IMR-90 (cell line): ENCODE measurements around the gene AMN. TPM values are rescaled to one million over a fixed set of nuclear protein-coding genes. Genes with fewer than 3 reads are reported as not detected.
A peak's percentile ranks its signal among the peaks of the same experiment; 100 is the strongest.

ENCODE experiments used
- ATAC-seq: fragments of 200-7000 bp; cut with Tn5 transposase; 2 replicates; pipeline ENCODE4 v1.9.1; 2020; ENCODE audit warnings: low read depth, mild to moderate bottlenecking, moderate library complexity
- Bru-seq: library from RNA; stranded (reverse); fragments of 400-500 nt; gene quantifications from one replicate; lab custom pipeline; 2021; lab: Mats Ljungman, UMichigan
- BruChase-seq, 2 experiments: library from RNA; stranded (reverse); fragments of 400-500 nt; gene quantifications; one replicate each; lab custom pipeline; 2021; lab: Mats Ljungman, UMichigan
- BruUV-seq: library from RNA; stranded (reverse); fragments of 400-500 nt; replicated peaks from 2 replicates; lab custom pipeline; 2021; lab: Mats Ljungman, UMichigan
- CTCF ChIA-PET: fragments of 300-600 bp; formaldehyde crosslinking; extraction: SDS; loops from one replicate; lab custom pipeline; 2021; ENCODE audit warnings: antibody characterized with exemption; lab: Yijun Ruan, JAX
- POLR2A ChIA-PET: fragments of 300-600 bp; sonication (Branson Sonifier 250); formaldehyde crosslinking; loops from one replicate; lab custom pipeline; 2022; ENCODE audit warnings: antibody characterized with exemption; ENCODE audit not compliant: unreplicated experiment; lab: Charles Lee
- DNase-seq: peaks from one replicate; pipeline ENCODE4 v3.0.0; 2013
- H2AFZ ChIP-seq: replicated peaks from 2 replicates; pipeline ENCODE3; 2013; ENCODE audit warnings: low read length, mild to moderate bottlenecking; ENCODE audit not compliant: poor library complexity
- H2AK5ac ChIP-seq: 2 replicates; pipeline ENCODE4 v1.6.1; 2013; ENCODE audit warnings: low read depth, low read length, inconsistent platforms
- H2AK9ac ChIP-seq: replicated peaks from 2 replicates; pipeline ENCODE3; 2013; ENCODE audit warnings: mild to moderate bottlenecking, low read depth, low read length, moderate library complexity; ENCODE audit not compliant: poor library complexity
- H2BK120ac ChIP-seq: 2 replicates; pipeline ENCODE4 v1.6.1; 2013; ENCODE audit warnings: low read depth, low read length, inconsistent platforms
- H2BK15ac ChIP-seq: 3 replicates; pipeline ENCODE4 v1.6.1; 2013; ENCODE audit warnings: low read depth, low read length, inconsistent platforms
- H2BK20ac ChIP-seq: 2 replicates; pipeline ENCODE4 v1.6.1; 2013; ENCODE audit warnings: low read depth, mild to moderate bottlenecking, inconsistent platforms, low read length, moderate library complexity
- H2BK5ac ChIP-seq: 2 replicates; pipeline ENCODE4 v1.6.1; 2013; ENCODE audit warnings: mild to moderate bottlenecking, low read depth, low read length, inconsistent platforms; ENCODE audit not compliant: poor library complexity, severe bottlenecking
- H3K14ac ChIP-seq: replicated peaks from 2 replicates; pipeline ENCODE4 v1.6.1; 2013; ENCODE audit warnings: low read depth, low read length, inconsistent platforms
- H3K18ac ChIP-seq: 2 replicates; pipeline ENCODE4 v1.6.1; 2013; ENCODE audit warnings: low read depth, low read length, control low read depth
- H3K23ac ChIP-seq: 2 replicates; pipeline ENCODE4 v1.6.1; 2013; ENCODE audit warnings: low read depth, low read length, inconsistent platforms
- H3K27ac ChIP-seq: 2 replicates; pipeline ENCODE4 v1.5.1; 2013; ENCODE audit warnings: mild to moderate bottlenecking, control low read depth, low read length; ENCODE audit not compliant: insufficient read depth
- H3K27me3 ChIP-seq: 2 replicates; pipeline ENCODE4 v1.6.1; 2013; ENCODE audit warnings: low read length; ENCODE audit not compliant: control insufficient read depth, insufficient read depth
- H3K36me3 ChIP-seq: 2 replicates; pipeline ENCODE4 v1.6.1; 2013; ENCODE audit warnings: low read length, mixed read lengths; ENCODE audit not compliant: control insufficient read depth, insufficient read depth
- H3K4ac ChIP-seq: 2 replicates; pipeline ENCODE4 v1.6.1; 2013; ENCODE audit warnings: low read depth, low read length, inconsistent platforms
- H3K4me1 ChIP-seq: 2 replicates; pipeline ENCODE4 v1.6.1; 2013; ENCODE audit warnings: low read length, mixed read lengths; ENCODE audit not compliant: control insufficient read depth, insufficient read depth
- H3K4me2 ChIP-seq: 2 replicates; pipeline ENCODE4 v1.6.1; 2013; ENCODE audit warnings: low read depth, mild to moderate bottlenecking, control low read depth, low read length, moderate library complexity
- H3K4me3 ChIP-seq: 2 replicates; pipeline ENCODE4 v1.5.1; 2013; ENCODE audit warnings: low read depth, mild to moderate bottlenecking, control low read depth, low read length, moderate library complexity; ENCODE audit not compliant: insufficient read depth
- H3K56ac ChIP-seq: 2 replicates; pipeline ENCODE4 v1.6.1; 2013; ENCODE audit warnings: low read length, inconsistent platforms; ENCODE audit not compliant: insufficient read depth; ENCODE audit errors: extremely low read depth
- H3K79me1 ChIP-seq, 2 experiments: 2 replicates each; pipeline ENCODE4 v1.6.1; 2013; ENCODE audit warnings: low read length in 2 of 2, inconsistent platforms in 1 of 2, low read depth in 1 of 2
- H3K9ac ChIP-seq: 2 replicates; pipeline ENCODE4 v1.6.1; 2013; ENCODE audit warnings: low read depth, low read length, control low read depth
- H3K9me1 ChIP-seq: 2 replicates; pipeline ENCODE4 v1.6.1; 2013; ENCODE audit warnings: low read length, inconsistent platforms; ENCODE audit not compliant: insufficient read depth
- H3K9me3 ChIP-seq: 2 replicates; pipeline ENCODE4 v1.6.1; 2013; ENCODE audit warnings: low read length; ENCODE audit not compliant: control insufficient read depth, insufficient read depth
- H4K20me1 ChIP-seq: 2 replicates; pipeline ENCODE4 v1.6.1; 2013; ENCODE audit warnings: low read length, inconsistent platforms; ENCODE audit not compliant: insufficient read depth
- H4K5ac ChIP-seq: 2 replicates; pipeline ENCODE4 v1.6.1; 2013; ENCODE audit warnings: mild to moderate bottlenecking, low read depth, low read length, control low read depth
- H4K8ac ChIP-seq, 2 experiments: 2 replicates each; pipeline ENCODE4 v1.6.1; 2013; ENCODE audit warnings: low read depth in 2 of 2, low read length in 2 of 2, control low read depth in 1 of 2, inconsistent platforms in 1 of 2
- H4K91ac ChIP-seq: 2 replicates; pipeline ENCODE4 v1.6.1; 2013; ENCODE audit warnings: low read depth, low read length, inconsistent platforms; ENCODE audit not compliant: insufficient read depth
- BHLHE40 ChIP-seq: fragments of 150-350 bp; IDR thresholded peaks from 2 replicates; pipeline ENCODE4 v1.6.1; 2016; ENCODE audit warnings: mild to moderate bottlenecking, low read depth, low read length
- CEBPB ChIP-seq: IDR thresholded peaks from 2 replicates; pipeline ENCODE4 v1.6.1; 2012; ENCODE audit warnings: low read depth, low read length, improper control_type of control experiment
- CHD1 ChIP-seq: IDR thresholded peaks from 2 replicates; pipeline ENCODE4 v1.6.1; 2012; ENCODE audit warnings: low read depth, low read length, improper control_type of control experiment
- CTCF ChIP-seq: conservative IDR thresholded peaks from 2 replicates; pipeline ENCODE4 v1.5.1; 2012; ENCODE audit warnings: mild to moderate bottlenecking, low read depth, low read length, improper control_type of control experiment
- FOS ChIP-seq: fragments of 150-350 bp; IDR thresholded peaks from 2 replicates; pipeline ENCODE4 v1.6.1; 2016; ENCODE audit warnings: low read depth, low read length
- MAZ ChIP-seq: IDR thresholded peaks from 2 replicates; pipeline ENCODE4 v1.6.1; 2012; ENCODE audit warnings: low read depth, mild to moderate bottlenecking, low read length, improper control_type of control experiment, moderate library complexity, borderline replicate concordance
- NFE2L2 ChIP-seq: fragments of 150-350 bp; IDR thresholded peaks from 2 replicates; pipeline ENCODE4 v1.6.1; 2016; ENCODE audit warnings: low read depth, mild to moderate bottlenecking, low read length
- RAD21 ChIP-seq: IDR thresholded peaks from 2 replicates; pipeline ENCODE4 v1.6.1; 2012; ENCODE audit warnings: low read length, improper control_type of control experiment
- RCOR1 ChIP-seq: IDR thresholded peaks from 2 replicates; pipeline ENCODE4 v1.6.1; 2012; ENCODE audit warnings: mild to moderate bottlenecking, low read length, improper control_type of control experiment; ENCODE audit not compliant: insufficient replicate concordance
- RFX5 ChIP-seq: IDR thresholded peaks from 2 replicates; pipeline ENCODE4 v1.8.0; 2012; ENCODE audit warnings: low read depth, mild to moderate bottlenecking, low read length, moderate library complexity
- SMC3 ChIP-seq: fragments of 150-350 bp; IDR thresholded peaks from 2 replicates; pipeline ENCODE4 v1.6.1; 2016; ENCODE audit warnings: low read depth, mild to moderate bottlenecking, antibody characterized with exemption, low read length, moderate library complexity
- USF2 ChIP-seq: fragments of 150-350 bp; IDR thresholded peaks from 2 replicates; pipeline ENCODE4 v1.6.1; 2017; ENCODE audit warnings: mild to moderate bottlenecking, antibody characterized with exemption, low read length, low read depth
- WGBS, 2 experiments: methylation state at CpG; one replicate each; pipeline versions ENCODE4 v1.1.5 to v1.1.7; 2013; ENCODE audit warnings: missing lambda C conversion rate in 2 of 2; ENCODE audit not compliant: insufficient read length in 1 of 2; ENCODE audit errors: extremely low coverage in 2 of 2; 5-methylcytosine and 5-hydroxymethylcytosine counted together
- dilution Hi-C: fragments of 300-500 bp; cut with HindIII; formaldehyde crosslinking; loops from one replicate; pipeline ENCODE4 v1.14.3; 2018; ENCODE audit warnings: low sequenced_read_pairs; ENCODE audit not compliant: unreplicated experiment
- in situ Hi-C: fragments of 300-500 bp; cut with MboI; formaldehyde crosslinking; loops from 3 replicates; pipeline ENCODE4 v1.14.3; 2019; ENCODE audit warnings: low sequenced_read_pairs, inconsistent platforms, mixed read lengths
- intact Hi-C: fragments of 100-400 bp; cut with micrococcal nuclease; formaldehyde crosslinking; loops from 2 replicates; pipeline ENCODE4 v1.10.0; 2022
- long read RNA-seq: library from polyadenylated mRNA; unstranded; transcript quantifications from one replicate; pipeline ENCODE4 v2.0.0, GENCODE V29; 2021; ENCODE audit not compliant: unreplicated experiment
- polyA plus RNA-seq, 3 experiments: library from polyadenylated mRNA; depleted of rRNA; stranded (reverse); fragments of >200 nt; gene quantifications; 2 replicates each; pipeline ENCODE4 v1.2.3, GENCODE V29; 2012; ENCODE audit warnings: low replicate concordance in 1 of 3
- total RNA-seq: library from RNA; depleted of rRNA; stranded (reverse); fragments of >200 nt; gene quantifications from 2 replicates; pipeline ENCODE4 v1.2.3, GENCODE V29; 2012; rRNA removed
- TF ChIP-seq, protein P1 (sequence below): fragments of 150-350 bp; IDR thresholded peaks from 2 replicates; pipeline ENCODE4 v1.6.1; 2016; ENCODE audit warnings: low read depth, mild to moderate bottlenecking, low read length, moderate library complexity, borderline replicate concordance

The AMN gene
- total RNA-seq = under 0.01 TPM in 1 of 2 replicates, not detected in the other
- 0.11 and 0.24 TPM in 2 replicates for polyA plus RNA-seq (2012; rRNA removed)
- 0.08 and 0.37 TPM in 2 replicates for polyA plus RNA-seq (2012; cell fraction: cytosol; rRNA removed)
- 0.95 and 3.4 TPM in 2 replicates for polyA plus RNA-seq (2012; cell fraction: nucleus; rRNA removed; ENCODE audit: low replicate concordance)
- percentile 9 among the genes with signal in this experiment for Bru-seq, nascent RNA
- percentile 17 among the genes with signal in this experiment for BruChase-seq, experiment 1, labeled RNA remaining after a 6-hour chase
- percentile 20 among the genes with signal in this experiment for BruChase-seq, experiment 2, labeled RNA remaining after a 2-hour chase
- long read RNA-seq = 0 reads

GRCh38 chr14:102922490-102923200 lies at the start of gene AMN:
AMN (plus strand) TSS chr14:102922663; CDS start chr14:102922689, 26 bp downstream.
- no peaks in the 10 kb centered on the region; the same call in 1 of the 2 replicates for H3K4me1 ChIP-seq
- no peaks in the 10 kb centered on the region for H3K36me3 ChIP-seq
- H3K4ac ChIP-seq = no peak within 1 kb of the TSS
- peak within 1 kb of the TSS; percentile 72 for H2AFZ ChIP-seq
- peak within 1 kb of the TSS; percentile 40; the same call in 1 of the 2 replicates for H3K4me2 ChIP-seq
- peak within 1 kb of the TSS; percentile 17; the same call in 1 of the 2 replicates for H3K4me3 ChIP-seq
- no peak within 1 kb of the TSS for H3K27ac ChIP-seq
- H2AK5ac ChIP-seq = no peak within 1 kb of the TSS
- no peak within 1 kb of the TSS for H2BK5ac ChIP-seq
- no peak within 1 kb of the TSS for H4K91ac ChIP-seq
- H3K9ac ChIP-seq = no peak within 1 kb of the TSS
- ATAC-seq = peak; percentile 16
- CTCF ChIA-PET = no interaction called here
- H3K9me3 ChIP-seq = peaks cover 2% of the 10 kb centered on the region; the same call in 1 of the 2 replicates
- dilution Hi-C loops (no loop called here), in situ Hi-C loops (no loop called here), intact Hi-C loops (no loop called here)
- H3K79me1 ChIP-seq = no peaks in the 10 kb centered on the region
- H4K5ac ChIP-seq = no peak within 1 kb of the TSS
- H3K18ac ChIP-seq = no peak within 1 kb of the TSS
- WGBS, 2 experiments = 8% methylated on average over 25 of the region's 56 CpGs; no CpG with 5 or more reads in 1 of the 2 experiments
- no peak for DNase-seq
- no peak within 1 kb of the TSS for H3K23ac ChIP-seq
- H3K9me1 ChIP-seq = 0 out of 2 replicates have a peak, but pooled peaks cover 3% of the 10 kb centered on the region
- no peak for TF ChIP-seq USF2
- TF ChIP-seq RCOR1 = no peak
- TF ChIP-seq MAZ = no peak
- TF ChIP-seq RAD21 = no peak
- TF ChIP-seq SMC3 = no peak
- no peak for TF ChIP-seq RFX5
- no peak for TF ChIP-seq CHD1
- TF ChIP-seq CEBPB = no peak
- no peak for TF ChIP-seq CTCF
- TF ChIP-seq, protein P1, sequence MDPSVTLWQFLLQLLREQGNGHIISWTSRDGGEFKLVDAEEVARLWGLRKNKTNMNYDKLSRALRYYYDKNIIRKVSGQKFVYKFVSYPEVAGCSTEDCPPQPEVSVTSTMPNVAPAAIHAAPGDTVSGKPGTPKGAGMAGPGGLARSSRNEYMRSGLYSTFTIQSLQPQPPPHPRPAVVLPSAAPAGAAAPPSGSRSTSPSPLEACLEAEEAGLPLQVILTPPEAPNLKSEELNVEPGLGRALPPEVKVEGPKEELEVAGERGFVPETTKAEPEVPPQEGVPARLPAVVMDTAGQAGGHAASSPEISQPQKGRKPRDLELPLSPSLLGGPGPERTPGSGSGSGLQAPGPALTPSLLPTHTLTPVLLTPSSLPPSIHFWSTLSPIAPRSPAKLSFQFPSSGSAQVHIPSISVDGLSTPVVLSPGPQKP = no peak
- TF ChIP-seq NFE2L2 = no peak
- no peak for TF ChIP-seq BHLHE40
- no peak for TF ChIP-seq FOS
- H2BK120ac ChIP-seq = no peak within 1 kb of the TSS
- POLR2A ChIA-PET = no interaction called here
- H4K8ac ChIP-seq = no peak within 1 kb of the TSS
- H2BK20ac ChIP-seq = no peak within 1 kb of the TSS
- peaks cover 54% of the 10 kb centered on the region for H3K27me3 ChIP-seq
- BruUV-seq = no TSS peak
- H2BK15ac ChIP-seq = no peak within 1 kb of the TSS
- no peak within 1 kb of the TSS for H3K14ac ChIP-seq
- no peak within 1 kb of the TSS for H3K56ac ChIP-seq
- no peaks in the 10 kb centered on the region for H4K20me1 ChIP-seq
- H2AK9ac ChIP-seq = peak within 1 kb of the TSS; percentile 65
